Measurements from ENCODE around the gene LHX5. TPM values are rescaled to one million over a fixed set of nuclear protein-coding genes. Genes with fewer than 3 reads are reported as not detected.

LHX5 gene
- total RNA-seq, 1 experiment from 2014 or later = 1.9 TPM

DNA sequence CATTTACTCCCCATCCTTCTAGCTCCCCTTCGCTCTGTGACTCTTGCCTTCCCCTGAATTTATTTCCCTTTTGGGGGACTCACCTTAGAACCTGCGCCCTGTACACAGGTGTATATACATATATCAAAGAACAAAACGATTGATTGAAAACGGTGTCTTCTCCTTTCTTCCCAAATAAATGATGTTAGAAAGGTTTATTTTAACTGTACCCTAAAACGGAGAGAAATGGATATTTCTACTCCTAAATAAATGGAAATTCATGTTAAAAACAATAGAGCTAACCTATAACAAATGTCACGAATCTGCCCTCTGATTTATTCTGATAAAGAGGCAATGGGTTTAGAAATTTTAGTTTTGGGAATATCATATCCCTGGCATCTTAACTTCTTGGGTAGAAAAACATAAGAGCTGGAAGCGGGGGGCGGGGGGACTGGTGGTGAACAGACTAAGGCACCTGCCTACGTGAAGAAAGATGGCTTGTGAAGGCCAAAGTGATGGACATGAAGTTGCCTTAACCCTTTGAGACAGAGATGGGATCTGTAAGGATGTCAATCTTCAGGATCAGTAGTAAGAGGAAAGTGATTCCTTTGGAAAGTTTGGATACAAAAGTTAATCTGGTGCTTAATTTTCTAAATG, 8.8 kb upstream of the LHX5 start:
- Histone ChIP-seq H3K9ac (ENCODE audit: extremely low read depth, insufficient read length, low read length) (no peak overlapping the region), H3T11ph (ENCODE audit: low read length) (no peak overlapping the region), H2BK15ac (ENCODE audit: low read depth, low read length) (no peak overlapping the region), H3K56ac (ENCODE audit: insufficient read length, low read depth, low read length) (no peak overlapping the region), H2BK12ac (ENCODE audit: insufficient read length, low read depth, low read length) (no peak overlapping the region), H3K79me2 (ENCODE audit: insufficient read depth, low read length) (no peaks in the 10 kb centered on the region), H3K4ac (ENCODE audit: low read depth, low read length) (no peak overlapping the region), H3K27ac (ENCODE audit: insufficient read length, low read depth, low read length) (no peak overlapping the region), H3K27me3 (ENCODE audit: insufficient read depth, low read length) (peaks cover 56% of the 10 kb centered on the region), H3K23me2 (ENCODE audit: insufficient read length, low read depth, low read length, poor library complexity, severe bottlenecking) (peaks cover 37% of the 10 kb centered on the region), H3K4me2 (ENCODE audit: insufficient read depth, insufficient read length, low read length) (peak overlapping the region; percentile 31), H4K5ac (ENCODE audit: insufficient read length, low read depth, low read length) (no peak overlapping the region), H3K9me3 (ENCODE audit: control insufficient read depth, low read depth, low read length) (no peaks in the 10 kb centered on the region), H2BK120ac (ENCODE audit: low read depth, low read length, poor library complexity, severe bottlenecking) (no peak overlapping the region), H4K20me1 (ENCODE audit: control insufficient read depth, insufficient read depth, insufficient read length) (no peaks in the 10 kb centered on the region), H3K79me1 (ENCODE audit: insufficient read depth, low read depth, low read length, poor library complexity, severe bottlenecking) (no peaks in the 10 kb centered on the region), H3K14ac (ENCODE audit: insufficient read depth, low read length) (no peak overlapping the region), H3K23ac (ENCODE audit: insufficient read length, low read depth, low read length) (no peak overlapping the region), H2AK5ac (ENCODE audit: insufficient read length, low read length) (no peak overlapping the region), H4K8ac (replicated peaks; ENCODE audit: insufficient read length, low read depth, low read length) (no peak overlapping the region), H2BK20ac (ENCODE audit: low read depth, low read length, poor library complexity, severe bottlenecking) (no peak overlapping the region), H2BK5ac (ENCODE audit: insufficient read length, low read length) (no peak overlapping the region), H3K18ac (ENCODE audit: insufficient read length, low read depth, low read length) (no peak overlapping the region), H2AFZ (ENCODE audit: low read length) (no peak overlapping the region), H3K4me1 (ENCODE audit: insufficient read depth, low read length) (peaks cover 9% of the 10 kb centered on the region; the same call in 1 of the 2 replicates), H4K91ac (ENCODE audit: insufficient read length, low read depth, low read length) (no peak overlapping the region)
- no CpG with 5 or more reads among the region's 9 CpGs for WGBS (ENCODE audit: extremely low coverage, insufficient read length, low lambda C conversion rate)
- Mint-ChIP-seq H3K27me3 (ENCODE audit: low read depth) (peaks cover 95% of the 10 kb centered on the region), H3K4me1 (peaks cover 74 to 87% of the 10 kb centered on the region in 2 experiments), H3K4me3 (peak overlapping the region in 1 of 2 experiments; percentile 74; a peak in 3 of 5 replicates), H3K36me3 (ENCODE audit: insufficient read depth in 1 of 3, low read depth in 3 of 3) (peaks cover 0 to 8% (median 0%) of the 10 kb centered on the region in 3 experiments; a peak in 2 of 7 replicates), H3K27ac (no peak overlapping the region), H3K9me3 (no peaks in the 10 kb centered on the region; a peak in 3 of 5 replicates)
- no peak for DNase-seq
- TF ChIP-seq, protein P1, sequence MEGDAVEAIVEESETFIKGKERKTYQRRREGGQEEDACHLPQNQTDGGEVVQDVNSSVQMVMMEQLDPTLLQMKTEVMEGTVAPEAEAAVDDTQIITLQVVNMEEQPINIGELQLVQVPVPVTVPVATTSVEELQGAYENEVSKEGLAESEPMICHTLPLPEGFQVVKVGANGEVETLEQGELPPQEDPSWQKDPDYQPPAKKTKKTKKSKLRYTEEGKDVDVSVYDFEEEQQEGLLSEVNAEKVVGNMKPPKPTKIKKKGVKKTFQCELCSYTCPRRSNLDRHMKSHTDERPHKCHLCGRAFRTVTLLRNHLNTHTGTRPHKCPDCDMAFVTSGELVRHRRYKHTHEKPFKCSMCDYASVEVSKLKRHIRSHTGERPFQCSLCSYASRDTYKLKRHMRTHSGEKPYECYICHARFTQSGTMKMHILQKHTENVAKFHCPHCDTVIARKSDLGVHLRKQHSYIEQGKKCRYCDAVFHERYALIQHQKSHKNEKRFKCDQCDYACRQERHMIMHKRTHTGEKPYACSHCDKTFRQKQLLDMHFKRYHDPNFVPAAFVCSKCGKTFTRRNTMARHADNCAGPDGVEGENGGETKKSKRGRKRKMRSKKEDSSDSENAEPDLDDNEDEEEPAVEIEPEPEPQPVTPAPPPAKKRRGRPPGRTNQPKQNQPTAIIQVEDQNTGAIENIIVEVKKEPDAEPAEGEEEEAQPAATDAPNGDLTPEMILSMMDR (conservative IDR thresholded peaks at IDR 0.05) = no peak
